H1 (cell line): ENCODE measurements around the gene RNF208. TPM values are rescaled to one million over a fixed set of nuclear protein-coding genes. Genes with fewer than 3 reads are reported as not detected.

Source experiments
- CTCF ChIA-PET: fragments of 300-600 bp; sonication (Branson Sonifier 250); formaldehyde crosslinking; loops from one replicate; lab custom pipeline; 2021; ENCODE audit not compliant: partially characterized antibody; lab: Charles Lee
- POLR2A ChIA-PET: fragments of 300-600 bp; sonication (Branson Sonifier 250); formaldehyde crosslinking; loops from one replicate; lab custom pipeline; 2021; ENCODE audit warnings: inconsistent platforms; ENCODE audit not compliant: partially characterized antibody; lab: Charles Lee
- DNase-seq, 2 experiments: peaks; one replicate each; pipeline versions ENCODE4 v3.0.0 to v3.0.0-alpha.2; 2010 to 2022; ENCODE audit warnings: low spot score in 2 of 2, low read depth in 1 of 2, mixed read lengths in 1 of 2
- FAIRE-seq: peaks from 2 replicates; lab custom pipeline; 2011; peaks lifted over from hg19 to GRCh38; lab: Jason Lieb, UNC
- H2AFZ ChIP-seq: 2 replicates; pipeline ENCODE4 v1.8.1; 2012; ENCODE audit warnings: low read length, inconsistent platforms
- H2AK5ac ChIP-seq: 2 replicates; pipeline ENCODE4 v1.6.1; 2013; ENCODE audit warnings: low read depth, low read length
- H2BK120ac ChIP-seq: replicated peaks from 2 replicates; pipeline ENCODE3; 2013; ENCODE audit warnings: low read depth, low read length, inconsistent platforms
- H2BK12ac ChIP-seq: 2 replicates; pipeline ENCODE4 v1.6.1; 2013; ENCODE audit warnings: low read depth, low read length
- H2BK15ac ChIP-seq: 2 replicates; pipeline ENCODE4 v1.6.1; 2013; ENCODE audit warnings: low read length
- H2BK20ac ChIP-seq: 2 replicates; pipeline ENCODE4 v1.6.1; 2013; ENCODE audit warnings: low read length
- H2BK5ac ChIP-seq: 2 replicates; pipeline ENCODE4 v1.6.1; 2013; ENCODE audit warnings: low read depth, low read length
- H3K14ac ChIP-seq: 2 replicates; pipeline ENCODE4 v1.6.1; 2013; ENCODE audit warnings: inconsistent platforms; ENCODE audit not compliant: insufficient read length
- H3K18ac ChIP-seq: 2 replicates; pipeline ENCODE4 v1.6.1; 2013; ENCODE audit warnings: low read length; ENCODE audit errors: extremely low read depth
- H3K23ac ChIP-seq: 2 replicates; pipeline ENCODE4 v1.6.1; 2013; ENCODE audit warnings: inconsistent platforms; ENCODE audit not compliant: insufficient read length
- H3K23me2 ChIP-seq: 2 replicates; pipeline ENCODE4 v1.6.1; 2013; ENCODE audit warnings: low read depth, low read length
- H3K27ac ChIP-seq: 2 replicates; pipeline ENCODE4 v1.6.1; 2011; ENCODE audit warnings: low read depth, low read length, inconsistent platforms
- H3K27me3 ChIP-seq, 4 experiments: replicated peaks in 1 of 4; 1 replicate in 1 of 4; 2 replicates in 3 of 4; pipeline versions ENCODE4 v1.6.1 to v1.8.1; 2011 to 2013; ENCODE audit warnings: low read length in 3 of 4, mild to moderate bottlenecking in 3 of 4, inconsistent platforms in 2 of 4, mixed read lengths in 2 of 4, moderate library complexity in 1 of 4; ENCODE audit not compliant: control insufficient read depth in 3 of 4, insufficient read depth in 3 of 4; ENCODE audit errors: extremely low read depth in 1 of 4
- H3K36me3 ChIP-seq, 4 experiments: 2 replicates each; pipeline versions ENCODE4 v1.6.1 to v1.8.1; 2011 to 2013; ENCODE audit warnings: mild to moderate bottlenecking in 4 of 4, low read length in 3 of 4, moderate library complexity in 2 of 4, control low read depth in 1 of 4, inconsistent platforms in 1 of 4; ENCODE audit not compliant: insufficient read depth in 4 of 4, control insufficient read depth in 2 of 4
- H3K4ac ChIP-seq: replicated peaks from 2 replicates; pipeline ENCODE3; 2013; ENCODE audit warnings: low read length, low read depth, mixed read lengths, inconsistent platforms; ENCODE audit not compliant: insufficient read length
- H3K4me1 ChIP-seq, 4 experiments: replicated peaks in 1 of 4; 1 replicate in 1 of 4; 2 replicates in 3 of 4; pipeline versions ENCODE4 v1.6.1 to v1.8.1; 2011 to 2013; ENCODE audit warnings: low read length in 3 of 4, inconsistent platforms in 2 of 4, mixed read lengths in 1 of 4; ENCODE audit not compliant: insufficient read depth in 4 of 4, control insufficient read depth in 3 of 4
- H3K4me2 ChIP-seq, 2 experiments: 2 replicates each; pipeline versions ENCODE4 v1.6.1 to v1.8.1; 2011 to 2013; ENCODE audit warnings: low read depth in 2 of 2, low read length in 2 of 2, control low read depth in 1 of 2, inconsistent platforms in 1 of 2, mild to moderate bottlenecking in 1 of 2; ENCODE audit not compliant: insufficient read depth in 1 of 2
- H3K4me3 ChIP-seq, 4 experiments: fragments of 200-600, 300-600 bp in 1 of 4; sonication (generic), shearing (Covaris generic), sonication (Bioruptor Twin) in 1 of 4; 2 replicates each; pipeline versions ENCODE4 v1.5.1 to v1.8.1; 2011 to 2016; ENCODE audit warnings: low read length in 4 of 4, low read depth in 3 of 4, control low read depth in 2 of 4, inconsistent platforms in 2 of 4, mild to moderate bottlenecking in 2 of 4, mixed read lengths in 1 of 4, moderate library complexity in 1 of 4; ENCODE audit not compliant: insufficient read depth in 2 of 4; ENCODE audit errors: extremely low read depth in 1 of 4
- H3K56ac ChIP-seq: replicated peaks from 2 replicates; pipeline ENCODE3; 2013; ENCODE audit warnings: low read depth, mild to moderate bottlenecking, mixed read lengths, low read length, inconsistent platforms; ENCODE audit not compliant: insufficient read length
- H3K79me1 ChIP-seq: 2 replicates; pipeline ENCODE4 v1.6.1; 2013; ENCODE audit warnings: low read depth, low read length, control low read depth
- H3K79me2 ChIP-seq, 2 experiments: 2 replicates each; pipeline versions ENCODE4 v1.6.1 to v1.8.1; 2012 to 2013; ENCODE audit warnings: low read length in 2 of 2, mild to moderate bottlenecking in 2 of 2, inconsistent platforms in 1 of 2; ENCODE audit not compliant: insufficient read depth in 2 of 2, control insufficient read depth in 1 of 2
- H3K9ac ChIP-seq, 4 experiments: replicated peaks in 1 of 4; 1 replicate in 1 of 4; 2 replicates in 3 of 4; pipeline versions ENCODE4 v1.6.1 to v1.8.1; 2011 to 2013; ENCODE audit warnings: low read depth in 3 of 4, low read length in 3 of 4, control low read depth in 2 of 4, mild to moderate bottlenecking in 2 of 4, moderate library complexity in 2 of 4, inconsistent platforms in 1 of 4; ENCODE audit errors: extremely low read depth in 1 of 4
- H3K9me3 ChIP-seq, 2 experiments: 2 replicates each; pipeline versions ENCODE4 v1.6.1 to v1.8.1; 2012 to 2013; ENCODE audit warnings: mild to moderate bottlenecking in 2 of 2, moderate library complexity in 2 of 2, control low read depth in 1 of 2, inconsistent platforms in 1 of 2, low read depth in 1 of 2, low read length in 1 of 2, mixed read lengths in 1 of 2; ENCODE audit not compliant: insufficient read depth in 2 of 2
- H4K20me1 ChIP-seq, 2 experiments: replicated peaks in 1 of 2; 2 replicates each; pipeline versions ENCODE3 to v1.8.1; 2011 to 2013; ENCODE audit warnings: inconsistent platforms in 2 of 2, low read length in 2 of 2, mild to moderate bottlenecking in 1 of 2; ENCODE audit not compliant: insufficient read depth in 2 of 2, control insufficient read depth in 1 of 2
- H4K5ac ChIP-seq: 2 replicates; pipeline ENCODE4 v1.6.1; 2013; ENCODE audit warnings: low read length, low read depth, mixed read lengths, inconsistent platforms; ENCODE audit not compliant: insufficient read length
- H4K8ac ChIP-seq: 2 replicates; pipeline ENCODE4 v1.8.0; 2013; ENCODE audit warnings: mild to moderate bottlenecking, moderate library complexity, low read length, inconsistent platforms; ENCODE audit not compliant: insufficient read depth; ENCODE audit errors: extremely low read depth
- H4K91ac ChIP-seq: replicated peaks from 2 replicates; pipeline ENCODE3; 2013; ENCODE audit warnings: low read length, mixed read lengths, inconsistent platforms; ENCODE audit not compliant: insufficient read length
- BACH1 ChIP-seq: IDR thresholded peaks from 2 replicates; pipeline ENCODE4 v1.6.1; 2012; ENCODE audit warnings: low read length, improper control_type of control experiment
- BRCA1 ChIP-seq: IDR thresholded peaks from 2 replicates; pipeline ENCODE4 v1.6.1; 2012; ENCODE audit warnings: low read depth, low read length, improper control_type of control experiment
- CREB1 ChIP-seq: IDR thresholded peaks from 2 replicates; pipeline ENCODE4 v1.6.1; 2012; ENCODE audit warnings: inconsistent platforms
- KDM4A ChIP-seq: IDR thresholded peaks from one replicate; pipeline ENCODE4 v1.7.1; 2012; ENCODE audit warnings: low read depth, mild to moderate bottlenecking, moderate library complexity, low read length, inconsistent platforms; ENCODE audit not compliant: severe bottlenecking
- RBBP5 ChIP-seq: IDR thresholded peaks from 2 replicates; pipeline ENCODE4 v1.7.1; 2012; ENCODE audit warnings: low read depth, mild to moderate bottlenecking, inconsistent platforms, low read length, moderate library complexity, borderline replicate concordance
- RNF2 ChIP-seq: fragments of 200-900, 300-1000 bp; sonication (generic); IDR thresholded peaks from 2 replicates; pipeline ENCODE4 v1.7.1; 2016; ENCODE audit warnings: borderline replicate concordance, low read depth, mild to moderate bottlenecking, antibody characterized with exemption, low read length; ENCODE audit not compliant: poor library complexity, severe bottlenecking; ENCODE audit errors: missing control alignments
- WGBS, 2 experiments: shearing (Covaris generic) in 1 of 2; methylation state at CpG; one replicate each; pipeline versions ENCODE4 v1.1.6 to v1.1.7; 2013 to 2015; ENCODE audit warnings: low lambda C conversion rate in 2 of 2, mixed read lengths in 2 of 2, inconsistent platforms in 1 of 2, low coverage in 1 of 2, missing lambda C conversion rate in 1 of 2; ENCODE audit not compliant: insufficient replicate concordance in 2 of 2, insufficient coverage in 1 of 2, insufficient read length in 1 of 2; ENCODE audit errors: extremely low coverage in 1 of 2, missing lambda C conversion rate in 1 of 2; 5-methylcytosine and 5-hydroxymethylcytosine counted together
- polyA plus RNA-seq, 7 experiments: library from polyadenylated mRNA; depleted of rRNA in 3 of 7; stranded (reverse) in 5 of 7; unstranded in 2 of 7; fragments of >200 nt in 5 of 7; fragments of 200-250 nt in 2 of 7; gene quantifications; 1 replicate in 5 of 7; 2 replicates in 1 of 7; 4 replicates in 1 of 7; pipeline versions ENCODE4 v1.2.1 to v1.2.3, GENCODE V29; 2011 to 2013; ENCODE audit warnings: missing spikeins in 2 of 7, mixed read lengths in 2 of 7
- total RNA-seq: library from RNA; stranded (reverse); fragmentation: NEBNext Ultra II Directional; extraction: Animal tissue kit (Norgen Biotek cat#: 25700); gene quantifications from 2 replicates; pipeline ENCODE4 v1.2.1, GENCODE V29; 2021

RNF208 gene
- total and polyA plus RNA-seq, 2 of the 8 experiments (the other 6 are each of a cell fraction or from before 2014, with no cell fraction given): 2.7 to 7.7 TPM

DNA sequence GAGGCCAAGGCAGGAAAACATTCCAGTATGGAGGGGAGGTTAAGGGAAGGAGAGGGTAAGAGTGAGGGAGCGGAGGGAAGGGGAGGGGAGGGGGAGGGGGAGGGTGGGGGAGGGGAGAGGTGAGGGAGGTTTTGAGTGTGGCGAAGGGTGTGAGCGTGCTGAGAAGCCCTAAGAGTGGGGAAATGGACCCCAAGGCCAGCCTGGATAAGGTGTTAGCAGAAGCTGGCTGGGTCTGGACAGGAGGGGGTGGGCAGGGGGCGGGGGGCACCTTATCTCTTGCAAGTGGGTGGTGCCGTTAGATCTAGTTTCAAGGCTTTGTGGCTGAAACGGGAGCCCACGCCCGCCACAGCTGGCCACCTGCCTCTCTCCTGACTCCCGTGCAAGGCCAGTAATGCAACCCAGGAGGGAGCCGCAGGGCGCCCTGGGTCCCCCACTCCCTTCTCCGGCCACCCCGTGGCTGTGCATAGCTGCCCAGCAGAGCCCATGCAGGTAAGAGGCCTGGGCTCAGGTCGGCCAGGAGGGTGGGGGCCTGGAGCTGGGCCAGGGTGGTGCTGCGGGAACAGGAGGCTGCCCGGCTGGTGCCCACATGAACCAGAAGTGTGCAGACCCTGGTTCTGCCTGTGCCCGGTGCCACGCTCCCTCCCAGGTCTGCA lies 5.9 kb upstream of the RNF208 start:
- Histone ChIP-seq H2BK20ac (no peak overlapping the region), H2BK120ac (no peak overlapping the region), H3K14ac (no peak overlapping the region), H2BK12ac (no peak overlapping the region), H3K23ac (no peak overlapping the region), H3K9ac (no peak overlapping the region), H3K36me3 (no peaks in the 10 kb centered on the region), H4K91ac (no peak overlapping the region), H3K56ac (no peak overlapping the region), H4K8ac (no peak overlapping the region), H2AFZ (no peak overlapping the region), H4K20me1 (peaks cover 0 to 1% of the 10 kb centered on the region in 2 experiments), H3K4me1 (peaks cover 0 to 17% (median 6%) of the 10 kb centered on the region in 4 experiments; a peak in 5 of 7 replicates), H3K79me2 (no peaks in the 10 kb centered on the region), H3K23me2 (peaks cover 6% of the 10 kb centered on the region; the same call in 1 of the 2 replicates), H3K79me1 (no peaks in the 10 kb centered on the region), H3K27me3 (no peaks in the 10 kb centered on the region; a peak in 1 of 7 replicates), H2BK15ac (no peak overlapping the region), H3K4me3 (no peak overlapping the region), H3K4ac (no peak overlapping the region), H3K4me2 (peak overlapping the region in 1 of 2 experiments; percentile 50; a peak in 1 of 4 replicates), H2BK5ac (no peak overlapping the region), H2AK5ac (no peak overlapping the region), H3K9me3 (no peaks in the 10 kb centered on the region), H3K18ac (no peak overlapping the region; the same call in 1 of the 2 replicates), H3K27ac (no peak overlapping the region), H4K5ac (peak overlapping the region; percentile 62)
- CTCF ChIA-PET: interaction anchor here (0.9 to 20.2 kb wide), 28 partner anchors 11 to 199 kb away, joined by 3 to 204 read pairs (median 4); partner anchors contain the start of genes ANAPC2, LRRC26, NPDC1 and SAPCD2
- TF ChIP-seq BACH1: no peak
- no peak for TF ChIP-seq CREB1
- TF ChIP-seq KDM4A: peak; percentile 18
- no peak for TF ChIP-seq BRCA1
- TF ChIP-seq RNF2: no peak
- 0 out of 2 replicates have a peak, but pooled peaks have one; percentile 40 for TF ChIP-seq RBBP5
- no peak for FAIRE-seq
- DNase-seq: no peak
- WGBS, 2 experiments: 80% methylated on average over 12 of the region's 18 CpGs; no CpG with 5 or more reads in 1 of the 2 experiments
- POLR2A ChIA-PET: interaction anchor here (1.1 to 69.9 kb wide), 7 partner anchors 11 to 111 kb away, joined by 3 to 1462 read pairs (median 5); partner anchors contain the start of genes ANAPC2, NDOR1, NELFB and SSNA1
